Ascending aorta (tissue), 2 donors: Measurements from ENCODE around the gene RNF41. TPM values are rescaled to one million over a fixed set of nuclear protein-coding genes. Genes with fewer than 3 reads are reported as not detected.

ENCODE experiments used
- DNase-seq, 2 donors: peaks; one replicate each; pipeline ENCODE4 v3.0.0-alpha.2; 2019; ENCODE audit warnings: low spot score in 2 of 2
- H3K27ac ChIP-seq, 2 donors: fragments of 200-600 bp; sonication (generic); one replicate each; pipeline ENCODE4 v1.5.1; 2016 to 2017; ENCODE audit warnings: mild to moderate bottlenecking in 1 of 2
- H3K27me3 ChIP-seq: fragments of 200-600 bp; sonication (generic); one replicate; pipeline ENCODE4 v1.5.1; 2017
- H3K36me3 ChIP-seq, 2 donors: fragments of 200-600 bp; sonication (generic); one replicate each; pipeline ENCODE4 v1.5.1; 2016
- H3K4me1 ChIP-seq, 2 donors: fragments of 200-600 bp; sonication (generic); one replicate each; pipeline ENCODE4 v1.5.1; 2016 to 2017; ENCODE audit warnings: mild to moderate bottlenecking in 1 of 2
- H3K4me3 ChIP-seq, 2 donors: fragments of 200-600 bp; sonication (generic); one replicate each; pipeline ENCODE4 v1.5.1; 2016 to 2017; ENCODE audit warnings: mild to moderate bottlenecking in 1 of 2
- H3K9me3 ChIP-seq, 2 donors: fragments of 200-600 bp; sonication (generic); one replicate each; pipeline ENCODE4 v1.5.1; 2016
- intact Hi-C: fragments of 100-400 bp; cut with DNase I; formaldehyde crosslinking; loops from one replicate; pipeline ENCODE4 v1.15.1; 2023
- total RNA-seq: library from RNA; depleted of rRNA; stranded (reverse); fragments of >200 nt; gene quantifications from one replicate; pipeline ENCODE4 v1.1.0, GENCODE V29; 2016
- TF ChIP-seq, protein P1 (sequence below), 3 experiments: fragments of 200-600 bp in 2 of 3; fragments of 450-650 bp in 1 of 3; sonication (generic) in 2 of 3; IDR thresholded peaks; one replicate each; pipeline ENCODE4 v1.5.1; 2016 to 2019; ENCODE audit warnings: antibody characterized with exemption in 3 of 3, mild to moderate bottlenecking in 1 of 3, moderate library complexity in 1 of 3

RNF41 gene
- total RNA-seq, 1 donor from 2014 or later: 50.3 TPM

DNA sequence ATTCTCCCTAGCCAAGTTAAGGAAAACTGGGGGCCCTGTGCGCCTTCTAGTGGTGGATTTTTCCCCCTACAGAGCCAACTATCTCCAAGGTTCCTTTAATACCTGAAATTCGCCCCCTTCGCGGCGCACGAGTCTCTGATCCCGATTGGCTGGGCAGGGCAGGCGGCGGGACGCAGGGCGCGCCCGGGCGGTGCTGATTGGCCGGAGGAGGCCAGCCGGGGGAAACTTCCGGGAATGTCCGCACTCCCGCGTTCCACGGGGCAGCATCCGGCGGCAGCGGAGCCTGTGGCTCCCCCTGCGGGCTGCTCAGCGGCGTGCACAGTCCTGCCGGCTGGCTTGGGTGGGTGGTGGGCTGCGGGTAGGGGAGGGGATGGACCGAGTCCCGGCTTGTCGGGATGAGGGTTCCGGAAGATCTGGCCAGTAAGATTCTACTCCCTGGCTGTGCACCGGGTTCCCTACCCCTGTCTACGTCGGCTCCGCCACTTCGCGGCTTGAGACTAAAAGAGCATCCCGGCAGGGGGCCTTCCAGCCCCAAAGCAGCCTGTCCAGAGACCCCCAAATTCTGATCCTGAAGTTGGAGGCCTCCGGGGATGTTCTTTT is 2.5 kb upstream of the RNF41 start, which contains the start of gene NABP2:
Gene NABP2, plus strand, starts transcription at position 241 of the 600 bp plus-strand sequence. CDS start 515 bp downstream, outside the sequence.
- intact Hi-C loops: loop anchor here (1.0 kb wide), 5 partner anchors 31 to 105 kb away; partner anchors contain the start of genes ANKRD52, CS and SMARCC2
- peak within 1 kb of the TSS; percentile 98 to 100 for H3K27ac ChIP-seq
- H3K4me3 ChIP-seq: peak within 1 kb of the TSS; percentile 69 to 78
- no peaks in the 10 kb centered on the region for H3K27me3 ChIP-seq
- peak; percentile 93 to 99 for DNase-seq
- TF ChIP-seq, protein P1, sequence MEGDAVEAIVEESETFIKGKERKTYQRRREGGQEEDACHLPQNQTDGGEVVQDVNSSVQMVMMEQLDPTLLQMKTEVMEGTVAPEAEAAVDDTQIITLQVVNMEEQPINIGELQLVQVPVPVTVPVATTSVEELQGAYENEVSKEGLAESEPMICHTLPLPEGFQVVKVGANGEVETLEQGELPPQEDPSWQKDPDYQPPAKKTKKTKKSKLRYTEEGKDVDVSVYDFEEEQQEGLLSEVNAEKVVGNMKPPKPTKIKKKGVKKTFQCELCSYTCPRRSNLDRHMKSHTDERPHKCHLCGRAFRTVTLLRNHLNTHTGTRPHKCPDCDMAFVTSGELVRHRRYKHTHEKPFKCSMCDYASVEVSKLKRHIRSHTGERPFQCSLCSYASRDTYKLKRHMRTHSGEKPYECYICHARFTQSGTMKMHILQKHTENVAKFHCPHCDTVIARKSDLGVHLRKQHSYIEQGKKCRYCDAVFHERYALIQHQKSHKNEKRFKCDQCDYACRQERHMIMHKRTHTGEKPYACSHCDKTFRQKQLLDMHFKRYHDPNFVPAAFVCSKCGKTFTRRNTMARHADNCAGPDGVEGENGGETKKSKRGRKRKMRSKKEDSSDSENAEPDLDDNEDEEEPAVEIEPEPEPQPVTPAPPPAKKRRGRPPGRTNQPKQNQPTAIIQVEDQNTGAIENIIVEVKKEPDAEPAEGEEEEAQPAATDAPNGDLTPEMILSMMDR (IDR thresholded peaks at IDR 0.05): peak; percentile 82 to 96 (median 87)
- no peaks in the 10 kb centered on the region for H3K9me3 ChIP-seq
- H3K4me1 ChIP-seq: peaks cover 16 to 36% of the 10 kb centered on the region in 2 donors
- peaks cover 0 to 20% of the 10 kb centered on the region in 2 donors for H3K36me3 ChIP-seq

DNA sequence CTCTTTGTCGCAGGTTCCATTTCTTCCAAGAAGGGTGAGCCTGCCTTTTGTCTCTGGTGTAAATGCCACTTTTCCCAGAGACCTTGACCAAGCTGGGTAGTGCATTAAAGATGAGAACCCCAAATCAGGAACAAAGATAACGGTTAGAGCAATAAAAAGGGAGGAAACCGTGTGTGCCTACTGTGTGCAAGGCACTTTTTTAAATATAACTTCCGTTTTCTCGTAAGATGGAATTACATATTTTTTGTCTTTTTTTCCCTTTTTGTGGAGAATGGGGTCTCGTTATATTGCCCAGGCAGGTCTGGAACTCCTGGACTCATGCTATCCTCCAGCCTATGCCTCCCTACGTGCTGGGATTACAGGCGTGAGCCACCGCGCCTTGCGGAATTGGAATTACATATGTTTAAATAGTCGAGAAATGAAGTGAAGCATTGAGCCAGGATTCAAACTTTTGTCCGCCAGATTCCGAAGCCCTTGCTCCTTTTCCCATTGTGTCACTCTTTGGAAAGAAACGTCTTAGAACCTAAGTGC is 1.9 kb upstream of the RNF41 start:
- peaks cover 0 to 14% of the 10 kb centered on the region in 2 donors for H3K36me3 ChIP-seq
- intact Hi-C loops: loop anchor here (1.0 kb wide), 5 partner anchors 30 to 104 kb away; partner anchors contain the start of genes ANKRD52, CS and SMARCC2
- H3K4me3 ChIP-seq: peak overlapping the region; percentile 35 to 78
- DNase-seq: no peak
- H3K27me3 ChIP-seq: no peaks in the 10 kb centered on the region
- no peaks in the 10 kb centered on the region for H3K9me3 ChIP-seq
- TF ChIP-seq, protein P1 (IDR thresholded peaks at IDR 0.05): no peak
- H3K4me1 ChIP-seq: peaks cover 17 to 41% of the 10 kb centered on the region in 2 donors
- H3K27ac ChIP-seq: peak overlapping the region; percentile 98 to 100

DNA sequence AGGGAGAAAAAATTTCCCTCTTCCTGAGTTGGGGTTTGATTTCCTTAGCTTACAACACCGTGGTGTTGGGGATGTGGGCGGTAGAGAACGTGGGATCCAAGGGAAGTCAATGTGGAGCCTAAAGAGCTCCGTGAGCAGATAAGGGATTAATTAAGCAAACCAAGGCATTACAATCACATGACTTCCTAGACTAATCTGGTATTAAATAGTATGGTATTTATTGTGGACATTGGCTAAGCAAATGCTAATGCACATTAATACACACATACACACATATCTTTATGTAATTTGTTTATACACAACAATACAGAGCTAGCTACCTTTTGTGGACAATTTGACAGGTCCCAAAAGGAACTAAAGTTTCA is 791 bp upstream of the RNF41 start:
- DNase-seq: no peak
- TF ChIP-seq, protein P1 (IDR thresholded peaks at IDR 0.05): no peak
- Histone ChIP-seq H3K4me3 (peak overlapping the region; percentile 70 to 92), H3K9me3 (no peaks in the 10 kb centered on the region), H3K36me3 (peaks cover 0 to 12% of the 10 kb centered on the region in 2 donors), H3K4me1 (peaks cover 17 to 44% of the 10 kb centered on the region in 2 donors), H3K27me3 (no peaks in the 10 kb centered on the region), H3K27ac (peak overlapping the region; percentile 98 to 100)
- intact Hi-C loops: no loop called here

DNA sequence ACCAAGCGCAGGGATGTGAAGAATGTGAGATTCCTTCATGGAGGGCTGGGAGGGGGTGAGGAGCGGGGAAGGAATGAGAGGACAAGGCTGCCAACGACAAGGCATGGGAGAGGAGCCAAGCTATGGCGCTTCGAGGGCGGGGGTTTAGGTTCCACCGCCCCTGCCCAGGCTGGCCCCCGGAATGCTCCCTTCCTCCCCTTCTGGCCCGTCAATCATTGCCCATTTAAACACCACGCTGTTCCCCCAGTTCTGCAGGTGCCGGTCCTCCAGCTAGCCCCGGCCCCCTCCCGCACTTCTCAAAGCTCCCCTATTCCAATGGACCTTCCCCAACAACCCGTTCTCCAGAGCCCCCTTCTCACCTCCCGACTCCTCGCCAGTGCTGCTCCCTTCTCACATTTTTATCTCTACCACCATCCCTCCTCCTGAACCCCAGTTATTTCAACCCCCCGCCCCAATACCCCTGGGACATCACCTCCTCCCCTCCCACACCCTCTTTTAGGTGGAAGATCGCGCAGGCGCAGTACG is 428 bp downstream of the RNF41 start:
- intact Hi-C loops: loop anchor here (2.0 kb wide), 1 partner anchor 14 kb away; no protein-coding TSS in a partner anchor
- H3K4me3 ChIP-seq: peak overlapping the region; percentile 70 to 92
- H3K9me3 ChIP-seq: no peaks in the 10 kb centered on the region
- DNase-seq: peak in 1 of 2 donors; percentile 91
- H3K4me1 ChIP-seq: peaks cover 17 to 44% of the 10 kb centered on the region in 2 donors
- peak overlapping the region; percentile 98 to 100 for H3K27ac ChIP-seq
- TF ChIP-seq, protein P1 (IDR thresholded peaks at IDR 0.05): no peak
- peaks cover 10 to 11% of the 10 kb centered on the region in 2 donors for H3K36me3 ChIP-seq
- H3K27me3 ChIP-seq: no peaks in the 10 kb centered on the region

DNA sequence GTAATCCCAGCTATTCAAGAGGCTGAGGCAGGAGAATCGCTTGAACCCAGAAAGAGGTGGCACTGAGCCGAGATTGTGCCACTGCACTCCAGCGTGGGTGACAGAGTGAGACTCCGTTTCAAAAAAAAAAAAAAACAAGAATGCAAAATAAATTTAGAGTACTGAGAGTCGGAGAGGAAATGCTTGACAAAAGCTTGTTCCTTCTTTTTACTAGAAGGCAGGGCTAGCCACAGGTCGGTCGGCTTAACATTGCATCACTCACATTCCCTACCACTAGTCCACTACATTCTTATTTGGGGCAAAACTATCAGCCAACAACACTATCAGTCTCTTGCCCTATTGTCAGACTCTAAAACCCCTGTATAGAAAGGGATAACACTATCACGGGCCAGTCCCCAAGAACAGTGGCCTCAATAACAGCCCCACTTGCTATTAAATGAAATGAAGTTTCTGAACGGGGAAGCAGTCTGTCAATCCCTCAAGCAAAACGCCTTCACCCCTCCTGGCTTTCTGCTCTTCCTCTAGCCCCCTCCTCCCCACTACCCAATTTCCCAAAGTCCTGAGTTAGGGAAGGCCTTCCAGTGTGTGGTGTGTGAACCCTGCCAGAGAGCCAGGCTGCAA is 1.0 kb downstream of the RNF41 start:
- intact Hi-C loops: loop anchor here (2.0 kb wide), 1 partner anchor 14 kb away; no protein-coding TSS in a partner anchor
- no peak for DNase-seq

More for the DNA sequence above, 1.0 kb downstream of the RNF41 start:
- Histone ChIP-seq H3K36me3 (peaks cover 10 to 16% of the 10 kb centered on the region in 2 donors), H3K27me3 (no peaks in the 10 kb centered on the region), H3K4me1 (peaks cover 17 to 44% of the 10 kb centered on the region in 2 donors), H3K9me3 (no peaks in the 10 kb centered on the region), H3K27ac (peak overlapping the region; percentile 98 to 100), H3K4me3 (peak overlapping the region; percentile 70 to 92)
- TF ChIP-seq, protein P1 (IDR thresholded peaks at IDR 0.05): no peak
